ENCODE data around the gene KBTBD4.

KBTBD4 gene

GRCh38 chr11:47523490-47524225, 55.1 kb downstream of the KBTBD4 start:
- DNase-seq = peak; percentile 16 to 30
